ENCODE results near the gene GRM7.

DNA sequence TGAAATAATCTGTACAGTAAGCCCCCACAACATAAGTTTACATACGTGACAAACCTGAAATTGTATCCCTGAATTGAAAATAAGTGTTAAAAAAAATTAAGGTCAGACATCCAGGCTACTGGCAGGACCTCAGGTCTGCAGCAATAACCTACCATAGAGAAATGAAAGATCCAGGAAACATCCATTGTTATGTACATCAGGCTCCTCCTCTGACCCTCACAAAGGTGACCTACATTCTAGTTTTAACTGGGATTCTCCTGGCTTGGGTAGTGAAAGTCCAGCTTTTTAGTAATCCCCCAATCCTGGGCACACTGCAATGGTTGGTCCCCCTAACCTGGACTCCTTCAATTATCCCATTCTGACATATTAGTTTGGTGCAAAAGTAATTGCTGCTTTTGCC lies 891.1 kb downstream of the GRM7 start:
- TF ChIP-seq, protein P1, sequence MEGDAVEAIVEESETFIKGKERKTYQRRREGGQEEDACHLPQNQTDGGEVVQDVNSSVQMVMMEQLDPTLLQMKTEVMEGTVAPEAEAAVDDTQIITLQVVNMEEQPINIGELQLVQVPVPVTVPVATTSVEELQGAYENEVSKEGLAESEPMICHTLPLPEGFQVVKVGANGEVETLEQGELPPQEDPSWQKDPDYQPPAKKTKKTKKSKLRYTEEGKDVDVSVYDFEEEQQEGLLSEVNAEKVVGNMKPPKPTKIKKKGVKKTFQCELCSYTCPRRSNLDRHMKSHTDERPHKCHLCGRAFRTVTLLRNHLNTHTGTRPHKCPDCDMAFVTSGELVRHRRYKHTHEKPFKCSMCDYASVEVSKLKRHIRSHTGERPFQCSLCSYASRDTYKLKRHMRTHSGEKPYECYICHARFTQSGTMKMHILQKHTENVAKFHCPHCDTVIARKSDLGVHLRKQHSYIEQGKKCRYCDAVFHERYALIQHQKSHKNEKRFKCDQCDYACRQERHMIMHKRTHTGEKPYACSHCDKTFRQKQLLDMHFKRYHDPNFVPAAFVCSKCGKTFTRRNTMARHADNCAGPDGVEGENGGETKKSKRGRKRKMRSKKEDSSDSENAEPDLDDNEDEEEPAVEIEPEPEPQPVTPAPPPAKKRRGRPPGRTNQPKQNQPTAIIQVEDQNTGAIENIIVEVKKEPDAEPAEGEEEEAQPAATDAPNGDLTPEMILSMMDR (IDR thresholded peaks at IDR 0.05; ENCODE audit: low read depth, low read length, poor library complexity, severe bottlenecking), result no peak
- no peak for TF ChIP-seq EZH2phosphoT487 (IDR thresholded peaks at IDR 0.05; ENCODE audit: borderline replicate concordance, low read length)

All from DOHH2 (cell line).